ENCODE results near the gene SLC35F5.
A peak's percentile ranks its signal among the peaks of the same experiment; 100 is the strongest.

The SLC35F5 gene

DNA sequence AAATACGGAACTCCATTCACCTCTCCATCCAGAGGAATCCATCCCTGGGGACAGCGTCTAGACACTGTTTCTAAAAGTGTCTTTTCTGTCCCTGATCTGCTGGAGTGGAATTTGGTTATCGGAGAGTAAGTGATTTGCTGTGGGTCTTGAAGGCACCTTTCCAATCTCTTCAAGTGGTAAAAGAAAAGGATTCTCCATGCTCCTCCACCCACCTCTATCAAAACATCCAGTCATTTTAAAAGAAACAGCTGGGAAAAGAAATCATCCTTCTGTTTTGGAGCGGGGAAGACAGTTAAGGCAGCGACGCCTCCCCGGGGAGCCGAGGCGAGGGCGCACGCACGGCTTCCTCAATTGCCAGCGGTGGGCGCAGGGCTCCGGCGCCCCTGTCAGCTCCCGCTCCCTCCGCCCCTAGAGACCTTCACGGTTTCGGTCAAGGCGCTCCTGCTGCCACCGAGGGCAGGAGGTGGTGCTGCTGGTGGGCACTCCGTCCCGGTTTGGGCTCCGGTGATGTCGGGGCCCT lies 547 bp downstream of the SLC35F5 start:
- H3K4me3 ChIP-seq (ENCODE audit: low read depth, low read length), result peak overlapping the region; percentile 93
- peak; percentile 19 for DNase-seq (ENCODE audit: low read depth)
- TF ChIP-seq, protein P1, sequence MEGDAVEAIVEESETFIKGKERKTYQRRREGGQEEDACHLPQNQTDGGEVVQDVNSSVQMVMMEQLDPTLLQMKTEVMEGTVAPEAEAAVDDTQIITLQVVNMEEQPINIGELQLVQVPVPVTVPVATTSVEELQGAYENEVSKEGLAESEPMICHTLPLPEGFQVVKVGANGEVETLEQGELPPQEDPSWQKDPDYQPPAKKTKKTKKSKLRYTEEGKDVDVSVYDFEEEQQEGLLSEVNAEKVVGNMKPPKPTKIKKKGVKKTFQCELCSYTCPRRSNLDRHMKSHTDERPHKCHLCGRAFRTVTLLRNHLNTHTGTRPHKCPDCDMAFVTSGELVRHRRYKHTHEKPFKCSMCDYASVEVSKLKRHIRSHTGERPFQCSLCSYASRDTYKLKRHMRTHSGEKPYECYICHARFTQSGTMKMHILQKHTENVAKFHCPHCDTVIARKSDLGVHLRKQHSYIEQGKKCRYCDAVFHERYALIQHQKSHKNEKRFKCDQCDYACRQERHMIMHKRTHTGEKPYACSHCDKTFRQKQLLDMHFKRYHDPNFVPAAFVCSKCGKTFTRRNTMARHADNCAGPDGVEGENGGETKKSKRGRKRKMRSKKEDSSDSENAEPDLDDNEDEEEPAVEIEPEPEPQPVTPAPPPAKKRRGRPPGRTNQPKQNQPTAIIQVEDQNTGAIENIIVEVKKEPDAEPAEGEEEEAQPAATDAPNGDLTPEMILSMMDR (conservative IDR thresholded peaks at IDR 0.05; ENCODE audit: low read depth, low read length), result no peak

DNA sequence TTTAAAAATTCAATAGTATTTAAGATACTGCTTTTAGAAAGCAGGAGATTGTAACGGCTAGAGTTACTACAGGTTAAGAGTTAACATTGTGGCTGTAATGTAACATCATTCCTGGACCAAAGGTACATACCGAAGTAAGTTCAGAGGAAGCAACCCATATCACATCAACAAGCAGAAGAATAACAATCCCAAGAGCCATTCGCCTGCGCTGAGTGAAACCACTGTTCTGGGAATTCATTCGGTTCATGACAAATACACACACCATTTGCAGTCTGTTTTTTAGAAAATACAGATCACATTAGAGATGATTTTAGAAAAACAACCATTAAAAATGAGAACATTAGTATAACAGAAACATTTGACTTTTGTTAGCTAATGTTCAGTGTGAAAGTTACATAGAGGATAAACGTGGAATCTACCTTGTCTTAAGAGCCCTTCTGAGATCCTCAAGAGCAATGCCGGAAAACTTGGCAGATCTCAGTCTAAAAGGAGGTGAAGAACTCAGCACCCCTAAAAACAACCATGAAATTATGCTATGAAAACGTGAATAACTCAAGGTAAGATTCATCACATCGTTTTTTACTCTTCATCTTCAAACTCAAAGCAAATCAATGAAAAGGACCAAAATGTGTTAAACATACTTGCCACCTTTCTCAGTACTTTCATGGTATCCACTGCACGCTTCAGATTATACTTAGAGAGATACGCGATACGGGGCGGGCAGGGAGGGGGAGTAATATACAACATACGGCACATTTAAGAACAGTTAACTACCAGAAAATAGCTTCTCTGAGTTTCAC lies 1.2 kb downstream of the SLC35F5 start:
- TF ChIP-seq, protein P1 (conservative IDR thresholded peaks at IDR 0.05; ENCODE audit: low read depth, low read length), result no peak
- peak; percentile 46 for DNase-seq (ENCODE audit: low read depth)
- peak overlapping the region; percentile 93 for H3K4me3 ChIP-seq (ENCODE audit: low read depth, low read length)

DNA sequence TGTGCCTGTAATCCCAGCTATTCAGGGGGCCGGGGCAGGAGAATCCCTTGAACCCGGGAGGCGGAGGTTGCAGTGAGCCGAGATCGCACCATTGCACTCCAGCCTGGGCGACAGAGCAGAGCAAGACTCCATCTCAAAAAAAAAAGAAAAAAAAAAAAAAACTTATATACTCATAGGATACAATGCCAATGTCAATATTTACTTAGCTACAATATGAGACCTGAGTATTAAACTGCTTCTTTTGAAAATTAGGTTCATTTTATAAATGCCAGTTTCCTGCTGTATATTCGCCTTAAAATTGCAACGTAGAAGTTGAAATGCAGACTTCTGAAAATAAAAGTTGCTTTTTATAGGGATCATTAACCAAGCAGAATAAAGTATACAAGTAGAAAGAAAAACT lies 2.3 kb downstream of the SLC35F5 start:
- H3K4me3 ChIP-seq (ENCODE audit: low read depth, low read length), result peak overlapping the region; percentile 93
- DNase-seq (ENCODE audit: low read depth), result no peak
- TF ChIP-seq, protein P1 (conservative IDR thresholded peaks at IDR 0.05; ENCODE audit: low read depth, low read length), result no peak

DNA sequence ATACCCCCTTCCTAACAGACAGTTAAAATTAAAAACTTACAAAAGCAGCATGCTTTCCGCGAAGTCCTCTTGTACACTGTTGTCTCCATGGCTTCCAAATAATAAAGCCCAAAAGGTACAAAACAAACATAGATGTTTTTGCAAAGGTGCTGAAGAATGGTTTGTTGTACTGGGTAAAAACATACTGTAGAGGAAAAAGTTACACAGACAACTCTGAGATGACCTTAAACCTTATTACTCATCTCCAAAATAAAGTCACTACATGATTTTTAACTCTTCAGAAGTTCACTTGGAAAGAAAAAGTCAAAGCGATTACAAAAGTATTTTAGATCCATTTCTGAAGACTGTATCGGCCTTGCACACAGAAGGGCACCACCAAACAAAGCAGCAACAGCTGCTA lies 6.1 kb downstream of the SLC35F5 start:
- no peak for DNase-seq (ENCODE audit: low read depth)
- TF ChIP-seq, protein P1 (conservative IDR thresholded peaks at IDR 0.05; ENCODE audit: low read depth, low read length), result no peak
- H3K4me3 ChIP-seq (ENCODE audit: low read depth, low read length), result no peak overlapping the region

DNA sequence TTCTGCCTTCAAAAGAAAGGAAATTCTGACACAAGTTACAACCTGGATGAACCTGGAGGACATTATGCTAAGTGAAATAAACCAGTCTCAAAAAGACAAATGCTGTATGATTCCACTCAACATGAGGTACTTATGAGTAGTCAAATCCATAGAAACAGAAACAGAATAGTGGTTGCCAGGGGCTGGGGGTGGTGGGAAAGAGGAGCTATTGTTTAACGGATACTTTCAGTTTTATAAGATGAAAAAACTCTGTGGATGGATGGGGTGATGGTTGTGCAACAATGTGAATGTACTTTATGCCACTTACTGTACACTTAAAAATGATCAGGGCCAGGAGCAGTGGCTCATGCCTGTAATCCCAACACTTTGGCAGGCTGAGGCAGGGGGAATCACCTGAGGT lies 15.4 kb downstream of the SLC35F5 start:
- TF ChIP-seq, protein P1 (conservative IDR thresholded peaks at IDR 0.05; ENCODE audit: low read depth, low read length), result no peak
- H3K4me3 ChIP-seq (ENCODE audit: low read depth, low read length), result no peak overlapping the region
- no peak for DNase-seq (ENCODE audit: low read depth)

DNA sequence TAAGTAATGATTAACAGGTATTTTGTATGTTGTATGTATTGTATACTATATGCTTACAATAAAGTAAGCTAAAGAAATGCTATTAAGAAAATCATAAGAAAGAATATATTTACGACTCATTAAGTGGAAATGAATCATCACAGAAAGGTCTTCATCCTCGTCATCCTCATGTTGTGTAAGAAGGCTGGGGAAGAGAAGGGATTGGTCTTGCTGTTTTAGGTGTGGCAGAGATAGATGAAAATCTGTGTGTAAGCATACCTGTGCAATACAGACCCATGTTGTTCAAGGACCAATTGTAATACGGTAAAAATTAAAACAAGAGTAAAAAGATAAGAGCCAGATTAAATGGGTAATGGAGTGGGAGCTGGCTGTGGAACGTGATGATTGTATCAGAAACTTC lies 16.6 kb downstream of the SLC35F5 start:
- TF ChIP-seq, protein P1 (conservative IDR thresholded peaks at IDR 0.05; ENCODE audit: low read depth, low read length), result no peak
- DNase-seq (ENCODE audit: low read depth), result no peak
- H3K4me3 ChIP-seq (ENCODE audit: low read depth, low read length), result no peak overlapping the region

DNA sequence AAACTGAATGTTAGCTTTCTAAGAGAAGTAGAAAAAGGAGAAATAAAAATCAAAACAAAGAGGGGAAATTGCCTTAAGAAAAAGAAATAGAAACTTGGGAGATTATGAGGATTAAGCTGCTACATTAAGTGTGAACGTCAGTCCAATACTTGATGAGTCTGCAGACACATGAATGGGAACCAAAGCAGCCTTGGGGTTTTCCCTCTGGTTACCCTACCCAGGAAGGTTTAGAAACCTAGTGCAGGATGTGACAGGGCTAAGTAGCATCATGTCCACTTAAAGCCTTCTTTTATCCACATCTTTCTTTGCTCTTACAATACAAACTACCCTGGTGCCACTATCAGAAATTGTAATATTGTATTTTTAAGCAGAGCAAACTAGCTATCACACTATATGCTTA lies 22.3 kb downstream of the SLC35F5 start:
- no peak overlapping the region for H3K4me3 ChIP-seq (ENCODE audit: low read depth, low read length)
- TF ChIP-seq, protein P1 (conservative IDR thresholded peaks at IDR 0.05; ENCODE audit: low read depth, low read length), result no peak
- DNase-seq (ENCODE audit: low read depth), result no peak
